Activated CD8-positive, alpha-beta memory T cell treated with anti-CD3 and anti-CD28 coated beads, Interleukin-2, amount 50 U/mL, for 24 hours (primary cell): ENCODE data around the gene TNFSF8.

Experiments used
- DNase-seq: peaks from one replicate; pipeline ENCODE4 v3.0.0-alpha.2; 2020; ENCODE audit errors: extremely low read depth

TNFSF8 gene

GRCh38 chr9:114936581-114936980, 6.2 kb upstream of the TNFSF8 start:
- DNase-seq: no peak

- no peak for DNase-seq
Measured at GRCh38 chr9:114935119-114935518, 4.7 kb upstream of the TNFSF8 start.

- no peak for DNase-seq
Measured at GRCh38 chr9:114932502-114932901, 2.1 kb upstream of the TNFSF8 start.

- no peak for DNase-seq
Measured at GRCh38 chr9:114931407-114931806, 1.0 kb upstream of the TNFSF8 start.

GRCh38 chr9:114929201-114929600, 1.2 kb downstream of the TNFSF8 start:
- no peak for DNase-seq

- no peak for DNase-seq
Measured at GRCh38 chr9:114928671-114929070, 1.7 kb downstream of the TNFSF8 start.

- DNase-seq: no peak
Measured at GRCh38 chr9:114928136-114928535, 2.3 kb downstream of the TNFSF8 start.

- DNase-seq: no peak
Measured at GRCh38 chr9:114925672-114926071, 4.7 kb downstream of the TNFSF8 start.

GRCh38 chr9:114925039-114925438, 5.4 kb downstream of the TNFSF8 start:
- no peak for DNase-seq

GRCh38 chr9:114924327-114924726, 6.1 kb downstream of the TNFSF8 start:
- DNase-seq: no peak

GRCh38 chr9:114923918-114924317, 6.5 kb downstream of the TNFSF8 start:
- no peak for DNase-seq

- DNase-seq: no peak
Measured at GRCh38 chr9:114921171-114921570, 9.2 kb downstream of the TNFSF8 start.

- no peak for DNase-seq
Measured at GRCh38 chr9:114919611-114920010, 10.8 kb downstream of the TNFSF8 start.

GRCh38 chr9:114916481-114916880, 13.9 kb downstream of the TNFSF8 start:
- no peak for DNase-seq

GRCh38 chr9:114914139-114914538, 16.3 kb downstream of the TNFSF8 start:
- DNase-seq: no peak

GRCh38 chr9:114913656-114914055, 16.7 kb downstream of the TNFSF8 start:
- no peak for DNase-seq

- DNase-seq: no peak
Measured at GRCh38 chr9:114913217-114913616, 17.2 kb downstream of the TNFSF8 start.

GRCh38 chr9:114911167-114911821, 19.1 kb downstream of the TNFSF8 start:
- DNase-seq: no peak

GRCh38 chr9:114910541-114910940, 19.9 kb downstream of the TNFSF8 start:
- no peak for DNase-seq

- DNase-seq: no peak
Measured at GRCh38 chr9:114909661-114910060, 20.7 kb downstream of the TNFSF8 start.

- DNase-seq: no peak
Measured at GRCh38 chr9:114908805-114909448, 21.5 kb downstream of the TNFSF8 start.

- no peak for DNase-seq
Measured at GRCh38 chr9:114908104-114908622, 22.2 kb downstream of the TNFSF8 start.

GRCh38 chr9:114906922-114907571, 23.3 kb downstream of the TNFSF8 start:
- DNase-seq: no peak
